ENCODE results near the gene GPX2.

- no peak for TF ChIP-seq CTCF (IDR thresholded peaks at IDR 0.05)
- no peak for TF ChIP-seq POLR2A (IDR thresholded peaks at IDR 0.05)
Observed at GRCh38 chr14:64968167-64968566, 25.6 kb upstream of the GPX2 start.
